Measurements from ENCODE around the gene CLEC4G. TPM values are rescaled to one million over a fixed set of nuclear protein-coding genes. Genes with fewer than 3 reads are reported as not detected.
"Not testable (repeated sequence)": the region's sequence is repeated elsewhere in the genome, so short reads cannot be mapped to it uniquely, and the experiment has no call there.

CLEC4G gene
- total RNA-seq, 1 donor from 2014 or later: 0.55 TPM

- Mint-ChIP-seq H3K27me3 (no peaks in the 10 kb centered on the region), H3K4me1 (peaks cover 75% of the 10 kb centered on the region), H3K27ac (no peak within 1 kb of the TSS), H3K4me3 (no peak within 1 kb of the TSS), H3K36me3 (ENCODE audit: low read depth) (no peaks in the 10 kb centered on the region), H3K9me3 (peaks cover 3% of the 10 kb centered on the region)
- ChIA-PET POLR2A (interaction anchor here (0.5 to 1.6 kb wide), 5 partner anchors 15 to 66 kb away, joined by 3 to 7 read pairs (median 4); partner anchors contain the start of genes FCER2 and TRAPPC5), CTCF (interaction anchor here (1.1 kb wide), 1 partner anchor 66 kb away, joined by 3 read pairs; the partner anchor contains the start of gene TRAPPC5)
- intact Hi-C loops (cut with micrococcal nuclease): no loop called here
- no peak for DNase-seq
- TF ChIP-seq CTCF (IDR thresholded peaks at IDR 0.05): no peak
- ATAC-seq (ENCODE audit: low read depth): no peak
Measured at GRCh38 chr19:7746903-7747884, 15.3 kb upstream of the CLEC4G start, which contains the start of gene CD209. CD209 (minus strand) TSS chr19:7747534; CDS start chr19:7747511, 23 bp downstream.

- POLR2A ChIA-PET: interaction anchor here (0.5 to 0.7 kb wide), 2 partner anchors 14 to 337 kb away, joined by 4 to 6 read pairs; no protein-coding TSS in a partner anchor
- peaks cover 74% of the 10 kb centered on the region for H3K4me1 Mint-ChIP-seq
- CTCF ChIA-PET; H3K9me3 Mint-ChIP-seq; H3K27me3 Mint-ChIP-seq; H3K36me3 Mint-ChIP-seq (ENCODE audit: low read depth); ATAC-seq (ENCODE audit: low read depth); H3K4me3 Mint-ChIP-seq; intact Hi-C loops (cut with micrococcal nuclease); H3K27ac Mint-ChIP-seq: not testable (repeated sequence)
- DNase-seq: peak; percentile 11
Measured at GRCh38 chr19:7746306-7746705, 14.4 kb upstream of the CLEC4G start.

DNA sequence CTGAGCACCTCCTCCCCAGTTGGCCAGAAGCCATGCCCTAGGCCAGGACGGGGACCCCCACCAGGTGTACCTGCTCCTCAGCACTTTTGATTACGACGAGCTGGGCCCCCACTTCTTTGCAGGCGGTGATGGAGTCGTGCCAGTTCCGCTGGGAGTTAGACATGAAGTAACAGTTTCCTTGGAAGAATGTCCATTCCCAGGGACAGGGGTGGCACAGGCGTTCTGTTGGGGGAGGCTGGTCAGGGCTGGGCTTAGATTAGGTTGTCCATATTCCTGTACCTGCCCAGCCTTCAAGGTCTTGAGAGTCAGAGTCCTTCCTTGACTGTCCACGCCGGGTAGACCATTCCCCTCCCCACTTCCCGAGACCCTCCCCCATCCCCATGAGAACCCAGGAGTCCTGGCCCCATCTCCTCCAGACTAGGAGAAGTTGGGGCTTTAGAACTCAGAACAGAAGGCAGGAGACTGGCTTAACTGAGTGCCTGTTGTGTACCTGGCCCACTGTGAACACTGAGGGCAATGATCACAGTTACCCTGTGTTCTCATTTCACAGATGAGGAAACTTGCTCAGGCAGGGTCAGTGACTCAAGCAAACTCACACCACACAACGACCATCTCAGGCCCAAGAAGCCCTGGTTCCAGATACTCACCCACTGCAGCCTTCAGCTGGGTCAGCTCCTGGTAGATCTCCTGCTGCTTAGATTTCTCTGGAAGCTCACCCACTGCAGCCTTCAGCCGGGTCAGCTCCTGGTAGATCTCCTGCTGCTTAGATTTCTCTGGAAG is 13.2 kb upstream of the CLEC4G start:
- POLR2A ChIA-PET: interaction anchor here (0.5 to 3.3 kb wide), 5 partner anchors 33 to 64 kb away, joined by 4 to 41 read pairs (median 18); partner anchors contain the start of genes FCER2 and TRAPPC5
- Mint-ChIP-seq H3K4me1 (peaks cover 61% of the 10 kb centered on the region), H3K36me3 (ENCODE audit: low read depth) (no peaks in the 10 kb centered on the region), H3K27ac (peak overlapping the region; percentile 77), H3K4me3 (peak overlapping the region; percentile 58), H3K27me3 (peaks cover 8% of the 10 kb centered on the region), H3K9me3 (no peaks in the 10 kb centered on the region)
- DNase-seq (peak; percentile 15), ATAC-seq (ENCODE audit: low read depth) (no peak)
- no peak for TF ChIP-seq CTCF (IDR thresholded peaks at IDR 0.05)
- CTCF ChIA-PET: interaction anchor here (2.4 kb wide), 1 partner anchor 64 kb away, joined by 9 read pairs; the partner anchor contains the start of gene TRAPPC5
- intact Hi-C loops (cut with micrococcal nuclease): no loop called here

DNA sequence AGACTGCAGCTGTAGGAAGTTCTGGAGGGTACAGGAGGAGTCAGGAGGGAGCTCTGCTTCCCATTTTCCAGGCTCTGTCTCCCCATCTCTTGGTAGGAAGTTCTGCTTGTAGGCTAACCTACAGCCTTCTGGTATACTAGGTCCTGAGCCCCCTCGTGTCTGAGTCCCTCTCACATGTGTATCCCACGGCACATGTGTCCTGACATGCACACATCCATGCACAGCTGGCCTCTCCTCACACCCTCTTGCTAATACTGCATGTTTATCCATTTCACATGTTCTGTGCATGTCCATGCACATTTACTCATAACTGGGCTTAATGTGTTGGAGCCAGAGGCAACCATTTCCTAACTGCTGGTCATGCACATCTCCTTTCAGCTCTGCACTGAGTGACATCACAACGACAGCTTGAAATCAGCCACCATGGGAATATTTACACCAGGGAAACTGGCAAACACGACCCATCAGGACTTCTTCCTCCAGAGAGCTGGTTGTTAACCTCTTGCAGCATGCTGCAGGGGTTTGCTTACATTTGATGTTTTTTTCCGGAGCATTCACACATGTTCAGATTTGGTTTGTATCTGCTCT is 12.4 kb upstream of the CLEC4G start:
- no peak for TF ChIP-seq CTCF (IDR thresholded peaks at IDR 0.05)
- Mint-ChIP-seq H3K36me3 (ENCODE audit: low read depth) (no peaks in the 10 kb centered on the region), H3K9me3 (no peaks in the 10 kb centered on the region), H3K27ac (peak overlapping the region; percentile 77), H3K4me3 (peak overlapping the region; percentile 58), H3K4me1 (peaks cover 62% of the 10 kb centered on the region), H3K27me3 (peaks cover 8% of the 10 kb centered on the region)
- intact Hi-C loops (cut with micrococcal nuclease): no loop called here
- ATAC-seq (ENCODE audit: low read depth) (peak; percentile 13), DNase-seq (peak; percentile 16)
- ChIA-PET POLR2A (interaction anchor here (0.5 to 3.3 kb wide), 20 partner anchors 7 to 199 kb away, joined by 3 to 41 read pairs (median 6); partner anchors contain the start of genes FCER2, SNAPC2, TIMM44 and TRAPPC5), CTCF (interaction anchor here (0.6 to 2.4 kb wide), 6 partner anchors 22 to 63 kb away, joined by 3 to 9 read pairs (median 4); partner anchors contain the start of genes FCER2 and TRAPPC5)

Data from activated B cell treated with CpG ODN at 0.5 μM for 24 hours (primary cell).